Measurements from ENCODE around the gene RPS23.

RPS23 gene

DNA sequence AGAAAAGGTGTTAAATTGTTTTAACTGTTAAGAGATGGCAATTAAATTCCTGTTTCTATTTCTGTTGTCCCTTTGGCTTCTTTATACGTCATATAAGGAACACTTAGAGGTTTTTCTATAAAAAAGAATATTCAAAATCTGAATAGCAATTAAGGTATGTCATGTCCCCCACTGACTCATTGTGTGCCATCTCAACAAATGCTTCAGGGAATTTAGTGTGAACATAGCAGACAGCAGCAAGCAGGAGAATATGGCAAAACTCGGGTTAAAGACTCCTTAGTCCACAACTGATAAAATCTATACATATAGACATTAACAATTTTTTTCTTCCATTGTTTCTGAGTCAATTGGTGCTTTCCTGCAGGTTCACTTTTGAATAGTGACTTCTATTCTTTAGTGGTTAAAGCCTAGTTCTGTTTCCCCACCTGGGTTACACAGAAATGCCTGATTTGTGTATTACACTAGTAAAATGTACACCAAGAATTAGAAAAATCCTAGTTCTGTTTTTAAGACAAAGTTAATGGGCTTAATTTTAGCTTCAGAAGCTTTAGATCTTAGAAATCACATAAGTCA is 17.9 kb upstream of the RPS23 start:
- DNase-seq (ENCODE audit: low spot score) = no peak
- TF ChIP-seq CTCF (IDR thresholded peaks at IDR 0.05; ENCODE audit: borderline replicate concordance, control extremely low read depth, extremely low read depth, insufficient read depth, missing control alignments) = no peak
- in situ Hi-C loops (cut with MboI; ENCODE audit: low sequenced_read_pairs, unreplicated experiment) = no loop called here

- TF ChIP-seq CTCF (IDR thresholded peaks at IDR 0.05; ENCODE audit: borderline replicate concordance, control extremely low read depth, extremely low read depth, insufficient read depth, missing control alignments) = no peak
- no peak for DNase-seq (ENCODE audit: low spot score)
- in situ Hi-C loops (cut with MboI; ENCODE audit: low sequenced_read_pairs, unreplicated experiment) = no loop called here
Observed at GRCh38 chr5:82295144-82295543, 17.0 kb upstream of the RPS23 start.

GRCh38 chr5:82291420-82291819 is 13.3 kb upstream of the RPS23 start:
- TF ChIP-seq CTCF (IDR thresholded peaks at IDR 0.05; ENCODE audit: borderline replicate concordance, control extremely low read depth, extremely low read depth, insufficient read depth, missing control alignments) = no peak
- in situ Hi-C loops (cut with MboI; ENCODE audit: low sequenced_read_pairs, unreplicated experiment) = no loop called here
- DNase-seq (ENCODE audit: low spot score) = no peak

- in situ Hi-C loops (cut with MboI; ENCODE audit: low sequenced_read_pairs, unreplicated experiment) = no loop called here
- no peak for TF ChIP-seq CTCF (IDR thresholded peaks at IDR 0.05; ENCODE audit: borderline replicate concordance, control extremely low read depth, extremely low read depth, insufficient read depth, missing control alignments)
- DNase-seq (ENCODE audit: low spot score) = no peak
Observed at GRCh38 chr5:82290908-82291307, 12.8 kb upstream of the RPS23 start.

DNA sequence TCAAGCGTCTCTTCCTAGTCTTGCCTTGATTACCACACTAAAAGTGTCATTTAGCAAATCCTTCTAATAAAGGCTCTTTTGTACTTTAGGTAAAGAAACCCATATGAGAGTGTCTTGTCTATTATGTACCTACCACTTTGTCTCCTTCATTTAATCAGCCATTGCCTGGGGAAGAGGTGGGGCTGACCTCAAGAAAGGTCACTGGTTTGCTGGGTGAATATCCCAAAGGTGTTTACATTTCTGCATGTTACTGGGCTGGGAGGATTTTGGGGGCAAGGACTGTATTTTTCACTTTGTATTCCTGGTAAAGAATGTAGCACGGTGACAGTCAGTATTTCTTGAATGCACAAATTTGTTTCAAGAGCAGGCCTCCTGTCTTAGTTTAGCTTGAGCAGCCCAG is 11.9 kb upstream of the RPS23 start:
- no peak for TF ChIP-seq CTCF (IDR thresholded peaks at IDR 0.05; ENCODE audit: borderline replicate concordance, control extremely low read depth, extremely low read depth, insufficient read depth, missing control alignments)
- no peak for DNase-seq (ENCODE audit: low spot score)
- in situ Hi-C loops (cut with MboI; ENCODE audit: low sequenced_read_pairs, unreplicated experiment) = no loop called here

DNA sequence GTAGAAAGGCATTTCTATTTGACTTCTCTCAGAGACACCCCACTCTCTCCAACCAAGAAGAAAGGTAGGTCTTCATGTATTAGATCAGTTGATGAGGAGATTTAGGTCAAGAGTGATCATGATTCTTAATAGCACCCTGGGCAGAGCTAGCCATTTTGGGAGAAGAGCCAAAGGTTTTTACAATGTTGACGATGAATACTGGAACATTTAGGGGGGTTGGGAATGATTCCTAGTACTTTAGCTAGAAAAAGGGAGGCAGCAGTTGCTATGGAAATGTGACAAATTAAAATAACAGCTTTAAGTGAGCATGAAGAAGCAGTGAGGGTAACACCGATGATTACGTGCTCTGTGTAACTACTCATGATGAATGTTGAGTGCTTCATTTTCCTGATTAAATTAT is 9.5 kb upstream of the RPS23 start:
- no peak for DNase-seq (ENCODE audit: low spot score)
- TF ChIP-seq CTCF (IDR thresholded peaks at IDR 0.05; ENCODE audit: borderline replicate concordance, control extremely low read depth, extremely low read depth, insufficient read depth, missing control alignments) = no peak
- in situ Hi-C loops (cut with MboI; ENCODE audit: low sequenced_read_pairs, unreplicated experiment) = no loop called here

GRCh38 chr5:82285206-82285605 is 7.1 kb upstream of the RPS23 start:
- in situ Hi-C loops (cut with MboI; ENCODE audit: low sequenced_read_pairs, unreplicated experiment) = no loop called here
- no peak for DNase-seq (ENCODE audit: low spot score)
- no peak for TF ChIP-seq CTCF (IDR thresholded peaks at IDR 0.05; ENCODE audit: borderline replicate concordance, control extremely low read depth, extremely low read depth, insufficient read depth, missing control alignments)
